GM19025 (cell line): ENCODE data around the gene GAK.
A peak's percentile ranks its signal among the peaks of the same experiment; 100 is the strongest.
"Not testable (repeated sequence)": the region's sequence is repeated elsewhere in the genome, so short reads cannot be mapped to it uniquely, and the experiment has no call there.

Experiments used
- ATAC-seq: cut with Tn5 transposase; IDR thresholded peaks from one replicate; pipeline ENCODE4 v1.9.1; 2021; ENCODE audit warnings: mild to moderate bottlenecking, low read depth, moderate library complexity; ENCODE audit not compliant: unreplicated experiment

The GAK gene

GRCh38 chr4:931960-932712 is at the start of gene GAK, which contains the start of gene TMEM175:
Gene GAK (minus strand): TSS chr4:932316. CDS start chr4:932187, 129 bp downstream.
Gene TMEM175 (plus strand): TSS chr4:932460. CDS start chr4:947740, 15,280 bp downstream.
- peak; percentile 88 for ATAC-seq

GRCh38 chr4:978957-979701 is 47.0 kb upstream of the GAK start:
- no peak for ATAC-seq

- not testable (repeated sequence) for ATAC-seq
Observed at GRCh38 chr4:976016-976415, 43.9 kb upstream of the GAK start.

DNA sequence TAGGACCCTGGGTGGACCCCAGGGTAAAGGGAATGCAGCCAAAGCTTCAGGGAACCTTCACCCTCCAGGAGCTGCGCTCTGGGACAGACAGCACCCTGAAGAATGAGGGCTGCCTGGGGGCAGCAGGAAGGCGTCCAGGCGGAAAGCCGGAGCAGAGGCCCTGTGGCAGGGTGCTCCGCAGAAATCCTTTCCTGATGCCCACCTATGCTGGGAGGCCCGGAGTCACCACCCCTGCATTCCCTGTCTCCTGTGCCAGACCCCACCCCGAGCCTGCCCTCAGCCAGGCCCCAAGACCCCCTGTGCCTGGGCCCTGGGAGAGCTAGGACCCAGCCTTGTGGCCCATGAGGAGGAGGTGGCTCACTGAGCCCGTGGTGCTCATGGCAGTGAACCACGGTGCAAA is 42.6 kb upstream of the GAK start:
- no peak for ATAC-seq

- peak; percentile 72 for ATAC-seq
Observed at GRCh38 chr4:973431-974397, 41.6 kb upstream of the GAK start, which contains the start of gene DGKQ. Gene DGKQ (minus strand): TSS chr4:973569. CDS start chr4:973482, 87 bp downstream.

- ATAC-seq = peak; percentile 43
Observed at GRCh38 chr4:972651-973424, 40.7 kb upstream of the GAK start.

DNA sequence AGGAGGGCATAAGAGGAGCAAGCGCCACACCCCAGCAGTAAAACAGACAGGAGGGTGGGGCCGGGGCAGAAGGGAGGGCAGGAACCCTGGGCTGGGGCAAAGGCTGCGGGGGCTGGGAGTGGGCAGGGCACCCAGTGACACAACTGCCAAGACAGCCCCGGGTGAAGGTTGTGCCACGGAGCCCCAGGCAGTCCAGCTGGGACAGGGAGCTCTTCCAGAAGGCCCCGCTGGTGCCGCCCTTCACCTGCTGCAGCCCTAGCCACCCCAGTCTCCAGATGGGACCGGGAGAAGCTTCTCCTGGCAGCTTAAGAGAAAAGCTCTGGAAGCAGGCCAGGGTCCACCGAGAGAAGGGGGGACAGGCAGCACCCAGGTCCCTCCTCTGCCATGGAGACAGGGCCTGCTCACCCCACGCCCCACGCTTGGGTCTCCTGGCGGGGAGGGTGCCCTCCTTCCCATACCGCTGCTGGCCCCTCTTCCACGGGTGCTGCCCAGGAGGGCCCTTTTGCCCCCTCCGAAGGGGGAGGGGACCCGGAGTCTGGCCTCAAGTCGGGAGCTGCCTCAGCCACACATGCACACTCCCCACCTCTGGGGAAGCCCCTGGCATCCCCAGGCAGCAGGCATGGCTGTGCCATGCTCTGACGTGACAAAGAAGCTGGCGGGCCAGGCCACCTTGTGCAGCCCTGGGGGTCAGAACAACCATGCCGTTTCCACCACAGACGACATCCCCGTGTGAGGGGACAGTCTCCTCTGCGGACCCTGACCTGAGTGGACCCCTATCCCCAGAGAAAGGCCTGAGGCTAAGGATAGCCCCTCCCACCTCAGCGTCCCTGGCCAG is 39.8 kb upstream of the GAK start:
- ATAC-seq = no peak

- ATAC-seq = no peak
Observed at GRCh38 chr4:970854-971520, 38.9 kb upstream of the GAK start.

- ATAC-seq = no peak
Observed at GRCh38 chr4:970046-970745, 38.1 kb upstream of the GAK start.

GRCh38 chr4:968621-969394 is 36.7 kb upstream of the GAK start:
- no peak for ATAC-seq

DNA sequence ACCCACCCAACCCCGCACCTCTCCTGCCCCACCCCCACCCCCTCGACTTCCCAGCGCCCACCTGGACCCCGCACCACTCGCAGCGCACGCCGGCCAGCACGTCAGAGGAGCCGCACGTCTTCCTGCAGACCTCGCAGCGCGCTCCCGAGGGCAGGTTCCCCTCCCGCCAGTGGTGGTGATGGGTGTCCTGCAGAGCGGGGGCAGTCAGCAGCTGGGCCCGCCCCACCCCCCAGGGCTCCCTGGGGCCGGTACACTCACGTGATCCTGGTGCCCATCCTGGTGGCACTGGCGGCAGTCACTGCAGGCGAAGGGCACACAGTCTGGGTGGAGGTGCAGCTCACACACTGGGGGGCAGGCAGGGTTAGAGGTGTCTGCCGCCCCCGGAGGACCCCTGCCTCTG is 36.1 kb upstream of the GAK start:
- no peak for ATAC-seq

DNA sequence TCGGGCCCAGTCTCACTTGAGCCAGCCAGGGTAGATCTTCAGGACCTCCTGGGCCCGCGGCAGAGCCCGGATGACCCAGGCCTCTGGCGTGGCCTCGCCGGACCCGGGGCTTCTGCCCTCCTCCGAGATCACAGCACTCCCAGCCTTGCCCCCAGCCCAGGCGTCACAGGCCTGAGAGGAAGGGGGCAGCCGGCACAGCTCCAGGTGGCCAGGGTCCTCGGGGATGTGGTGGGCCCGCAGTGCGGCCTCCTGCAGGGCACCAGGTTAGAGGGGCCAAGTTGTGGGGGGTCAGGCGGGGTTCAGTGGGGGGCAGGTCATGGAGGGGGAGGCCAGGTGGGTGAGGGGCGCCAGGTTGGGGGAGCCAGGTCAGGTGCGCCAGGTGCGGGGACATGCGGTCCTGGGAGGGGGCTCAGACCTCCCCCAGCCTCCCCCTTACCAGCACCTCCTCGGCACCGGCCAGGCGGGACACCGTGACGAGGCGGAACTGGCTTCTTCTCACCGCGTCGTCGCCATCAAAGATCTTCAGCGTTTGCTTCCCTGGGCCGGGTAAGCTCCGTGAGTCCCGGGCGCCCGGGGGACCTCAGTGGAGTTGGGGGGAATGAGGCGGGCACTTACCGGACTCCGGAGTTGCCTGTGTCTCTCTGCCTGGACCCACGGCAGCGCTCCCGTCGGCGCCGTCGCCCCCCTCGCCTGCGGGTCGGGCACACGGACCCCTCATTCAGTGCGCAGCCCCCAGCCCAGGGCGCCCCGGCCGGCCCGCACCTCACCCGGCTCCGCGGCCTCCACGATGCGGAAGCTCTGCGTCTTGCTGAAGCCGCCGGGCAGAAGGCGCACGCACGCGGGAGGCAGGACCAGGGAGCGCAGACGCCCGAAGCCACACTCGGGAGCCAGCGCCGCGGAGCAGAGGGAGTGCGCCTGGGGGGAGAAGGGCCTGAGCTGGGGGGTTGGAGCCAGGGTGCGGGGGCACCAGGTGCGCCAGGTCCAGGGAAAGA is 35.3 kb upstream of the GAK start:
- ATAC-seq = no peak

- ATAC-seq = no peak
Observed at GRCh38 chr4:966266-967112, 34.4 kb upstream of the GAK start.

DNA sequence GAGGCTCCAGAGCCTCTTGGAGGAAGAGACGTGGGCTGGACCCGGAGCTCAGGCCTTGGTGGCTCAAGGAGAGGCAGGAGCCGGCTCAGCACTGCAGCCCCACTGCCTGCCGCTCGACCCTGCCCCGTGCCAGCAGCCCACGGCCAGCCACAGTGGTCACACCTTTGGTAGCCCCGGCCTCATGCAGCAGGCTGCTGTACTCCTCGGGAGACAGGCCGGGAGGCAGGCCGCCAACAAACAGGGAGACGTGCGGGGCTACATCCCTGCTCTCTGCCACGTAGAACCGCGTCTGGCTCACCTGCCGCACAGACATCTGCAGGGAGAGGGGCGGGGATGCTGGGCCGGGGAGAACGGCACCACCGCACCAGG is 33.6 kb upstream of the GAK start:
- no peak for ATAC-seq
